HUDEP-2 (cell line): ENCODE results near the gene CYBC1.
"Not testable (repeated sequence)": the region's sequence is repeated elsewhere in the genome, so short reads cannot be mapped to it uniquely, and the experiment has no call there.

Experiments
- DNase-seq, 76 experiments: peaks; one replicate each; lab custom pipeline; 2025; ENCODE audit not compliant: unreplicated experiment in 76 of 76; lab: John Stamatoyannopoulos, UW

Gene CYBC1

DNA sequence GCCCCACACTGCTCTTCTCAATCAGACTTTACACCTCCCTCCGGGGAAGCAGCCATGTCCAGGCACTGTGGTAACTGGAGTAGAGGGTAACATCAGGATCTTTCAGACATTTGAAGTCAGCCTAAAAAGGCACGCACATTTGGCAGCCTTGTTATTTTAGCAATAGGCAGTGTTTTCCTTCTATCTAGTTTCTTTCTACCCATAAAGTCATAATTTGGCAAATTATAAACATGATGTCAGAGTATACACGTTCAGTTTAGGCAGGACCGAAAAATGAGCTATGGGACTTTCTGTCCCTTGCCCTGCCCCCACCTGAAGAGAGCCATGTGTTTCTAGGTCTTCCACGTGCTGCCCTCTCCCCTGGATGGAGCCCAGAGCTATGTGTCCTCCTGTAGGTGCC lies 29.1 kb upstream of the CYBC1 start:
- no peak for DNase-seq

DNA sequence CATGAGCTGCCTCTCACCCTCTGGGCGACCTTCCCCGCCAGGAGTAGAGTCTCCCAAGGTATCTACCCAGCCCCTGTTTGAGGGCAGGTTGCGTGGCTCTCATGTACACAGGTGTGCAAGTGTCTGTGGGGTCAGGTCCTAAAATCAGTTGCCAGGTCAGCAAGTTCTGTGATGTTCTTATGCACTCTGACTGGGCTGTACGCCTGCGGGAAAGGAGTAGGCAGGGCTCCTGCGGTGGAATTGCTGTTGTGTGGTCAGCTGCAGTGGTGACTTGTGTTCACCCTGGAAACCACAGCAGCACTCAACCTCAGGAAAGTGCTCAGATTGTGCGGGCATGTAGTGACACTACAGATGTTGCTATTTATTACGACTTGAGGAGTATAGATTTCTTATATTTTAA lies 27.4 kb upstream of the CYBC1 start:
- no peak for DNase-seq

DNA sequence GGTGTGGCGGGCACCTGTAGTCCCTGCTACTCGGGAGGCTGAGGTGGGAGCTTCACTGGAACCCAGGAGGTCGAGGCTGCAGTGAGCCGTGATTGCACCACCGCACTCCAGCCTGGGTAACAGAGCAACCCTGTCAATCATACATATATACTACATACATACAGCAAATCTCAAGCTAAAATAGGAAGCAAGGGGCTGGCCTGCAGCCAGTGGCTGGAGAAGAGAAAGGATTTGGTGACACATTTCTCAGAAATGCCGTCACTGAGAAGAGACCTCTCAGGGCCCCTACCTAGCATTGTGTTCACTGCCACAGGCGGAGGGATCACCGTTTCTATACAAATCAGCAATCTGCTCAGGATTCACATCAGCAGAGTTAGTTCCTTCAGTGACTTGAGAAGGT lies 24.9 kb upstream of the CYBC1 start:
- DNase-seq: no peak

DNA sequence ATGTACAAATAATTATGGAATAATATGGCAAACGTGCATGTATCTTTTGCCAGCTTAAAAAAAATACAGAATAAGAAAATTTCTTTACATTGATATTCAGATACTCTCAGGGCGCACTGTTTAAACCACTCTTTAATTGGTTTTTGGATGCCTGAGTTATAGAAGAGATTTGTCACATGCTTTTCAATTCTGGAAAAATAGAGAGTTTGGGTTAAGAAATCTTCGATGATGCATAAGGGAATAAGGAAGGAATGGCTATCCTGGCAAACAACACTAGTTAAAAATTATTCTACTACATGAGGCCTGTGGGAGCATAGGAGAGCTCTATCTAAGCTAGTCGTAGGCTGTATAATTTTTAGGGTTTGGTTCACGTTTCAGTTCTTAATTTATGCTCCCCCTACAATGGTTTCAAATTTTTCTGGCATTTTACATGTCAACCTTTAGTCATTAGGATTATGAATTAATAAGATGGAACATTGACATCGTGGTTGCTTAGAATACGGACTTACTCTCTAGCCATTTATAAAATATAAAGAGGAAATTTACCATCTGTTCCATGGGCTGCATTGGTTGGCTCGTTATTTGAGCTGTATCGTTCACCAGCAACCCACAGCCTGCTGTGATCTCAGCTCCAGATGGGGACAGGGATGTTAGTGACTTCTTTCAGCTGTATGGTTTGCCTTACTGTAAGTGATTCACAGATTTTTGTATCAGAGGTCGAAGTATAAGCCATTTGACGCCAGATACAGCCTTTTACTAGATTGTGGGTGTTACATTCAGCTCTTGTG lies 23.9 kb upstream of the CYBC1 start:
- no peak for DNase-seq

DNA sequence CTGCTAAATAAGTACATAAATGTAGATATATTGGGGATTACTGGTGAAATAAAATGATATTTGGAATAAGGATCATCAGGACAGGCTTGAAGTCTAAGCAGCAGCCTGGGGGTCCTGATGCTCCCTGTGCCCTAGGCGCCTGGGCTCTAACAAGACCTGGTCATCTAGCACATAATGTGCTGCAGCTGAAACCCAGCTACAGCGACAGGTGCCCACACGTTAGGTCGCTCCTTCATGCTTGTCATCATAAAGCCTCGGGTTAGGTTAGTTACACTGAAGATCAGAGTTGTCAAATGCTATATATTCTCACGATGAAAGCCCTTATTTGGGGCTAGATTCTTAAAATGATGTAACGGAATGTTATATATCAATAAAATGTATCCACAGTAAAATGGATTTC lies 19.5 kb upstream of the CYBC1 start:
- DNase-seq: no peak

DNA sequence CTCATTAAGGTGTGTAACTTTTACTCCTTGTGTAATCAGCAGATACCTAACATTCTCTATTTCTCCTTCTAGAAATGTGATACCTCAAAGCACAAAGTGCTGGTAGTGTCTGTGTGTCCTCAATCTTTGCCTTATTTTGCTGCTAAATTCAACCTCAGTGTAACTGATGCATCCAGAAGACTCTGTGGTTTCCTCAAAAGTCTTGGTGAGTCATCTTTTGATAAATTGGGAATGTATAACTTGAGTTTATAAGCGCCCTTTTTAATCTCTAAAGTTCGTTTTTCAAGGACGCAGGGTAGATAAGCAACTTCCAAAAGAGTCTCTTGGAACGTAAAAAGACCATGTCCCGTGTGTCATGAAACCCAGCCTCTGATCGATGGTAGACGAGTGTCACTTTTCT lies 18.1 kb upstream of the CYBC1 start:
- no peak for DNase-seq

DNA sequence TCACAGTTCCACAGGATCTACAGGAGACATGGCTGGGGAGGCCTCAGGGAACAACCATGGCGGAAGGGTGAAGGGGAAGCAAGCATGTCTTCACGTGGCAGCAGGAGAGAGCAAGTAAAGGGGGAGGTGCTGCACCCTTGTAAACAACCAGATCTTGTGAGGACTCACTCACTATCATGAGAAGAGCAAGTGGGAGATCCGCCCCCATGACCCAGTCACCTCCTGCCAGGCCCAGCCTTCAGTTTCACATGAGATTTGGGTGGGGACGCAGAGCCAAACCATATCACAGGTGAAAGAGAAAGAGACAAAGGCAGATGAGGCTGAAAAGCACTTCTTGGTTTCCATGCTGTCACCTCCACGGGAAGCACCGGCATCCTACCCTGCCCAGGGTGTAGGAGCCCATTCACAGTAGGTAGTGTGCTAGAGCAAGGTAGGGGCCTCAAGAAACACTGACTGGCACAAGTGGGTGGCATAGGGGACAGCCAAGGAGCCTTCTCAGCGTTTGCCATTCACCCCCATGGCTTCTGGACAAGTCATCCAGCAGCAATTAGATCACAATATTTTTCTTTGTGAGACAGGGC lies 14.6 kb upstream of the CYBC1 start:
- peak in 24 of 76 experiments; percentile 7 to 47 (median 20) for DNase-seq

DNA sequence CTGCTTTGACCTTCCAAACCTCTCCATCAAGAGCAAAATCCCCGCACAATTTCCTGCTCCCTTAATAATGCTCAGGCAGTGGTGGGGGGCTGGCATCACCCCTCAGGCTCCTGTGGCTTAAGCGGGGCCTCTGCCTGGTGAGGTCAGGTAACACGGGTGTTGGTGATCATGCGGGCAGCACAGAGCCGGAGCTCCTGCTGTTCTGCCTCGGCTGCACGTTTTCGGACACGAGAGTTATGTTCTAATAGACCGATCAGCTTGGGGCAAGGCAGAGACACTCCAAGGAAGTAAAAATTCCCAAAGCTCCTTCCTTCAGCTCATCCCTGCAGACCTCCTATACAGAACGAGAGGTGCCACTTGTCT lies 14.0 kb upstream of the CYBC1 start:
- DNase-seq: no peak

DNA sequence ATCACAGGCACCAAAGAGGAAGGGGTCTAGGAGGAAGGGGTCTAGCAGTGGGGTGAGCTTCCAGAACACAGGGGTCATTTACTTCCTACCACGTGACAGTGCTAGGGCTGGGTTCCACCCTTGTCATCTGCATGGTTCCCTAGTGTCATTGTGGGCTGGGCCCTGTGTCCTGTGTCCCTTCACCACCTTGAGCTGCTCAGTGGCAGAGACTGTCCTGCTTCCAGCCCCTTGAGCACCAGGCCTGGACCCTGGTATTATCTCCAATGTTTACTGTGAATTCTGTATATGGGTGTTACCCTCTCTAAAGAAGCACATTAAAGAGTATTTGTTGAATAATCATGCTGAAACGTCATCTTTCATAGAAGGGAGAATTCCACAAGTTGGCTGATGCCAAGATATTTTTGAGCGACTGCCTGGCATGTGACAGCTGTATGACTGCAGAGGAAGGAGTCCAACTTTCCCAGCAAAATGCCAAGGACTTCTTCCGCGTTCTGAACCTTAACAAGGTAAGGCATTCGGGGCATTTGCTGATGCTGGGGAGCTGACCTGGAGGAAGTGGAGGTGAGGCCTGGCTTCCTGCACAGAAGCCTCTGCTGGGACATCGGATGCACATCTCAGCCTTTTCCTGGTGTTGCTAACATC lies 13.5 kb upstream of the CYBC1 start:
- DNase-seq: no peak

DNA sequence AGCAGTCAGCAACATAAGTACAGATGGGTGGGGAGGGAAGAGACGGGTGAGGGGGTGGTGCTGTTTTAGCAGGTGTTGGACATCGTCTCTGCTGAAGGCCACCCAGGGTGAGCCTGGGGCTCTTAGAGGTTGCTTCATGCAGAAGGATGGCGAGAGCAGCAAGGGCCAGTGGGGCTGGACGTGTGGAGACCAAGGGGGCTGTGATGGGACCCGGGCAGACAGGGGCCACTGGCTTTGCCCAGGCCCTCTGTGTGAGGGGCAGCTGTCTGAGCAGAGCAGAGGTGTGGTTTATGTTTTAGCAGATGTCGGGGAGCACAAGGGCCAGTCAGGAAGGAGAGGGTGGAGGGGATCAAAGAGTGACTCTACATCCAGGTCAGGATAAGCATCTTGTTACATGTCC lies 12.8 kb upstream of the CYBC1 start:
- no peak for DNase-seq

DNA sequence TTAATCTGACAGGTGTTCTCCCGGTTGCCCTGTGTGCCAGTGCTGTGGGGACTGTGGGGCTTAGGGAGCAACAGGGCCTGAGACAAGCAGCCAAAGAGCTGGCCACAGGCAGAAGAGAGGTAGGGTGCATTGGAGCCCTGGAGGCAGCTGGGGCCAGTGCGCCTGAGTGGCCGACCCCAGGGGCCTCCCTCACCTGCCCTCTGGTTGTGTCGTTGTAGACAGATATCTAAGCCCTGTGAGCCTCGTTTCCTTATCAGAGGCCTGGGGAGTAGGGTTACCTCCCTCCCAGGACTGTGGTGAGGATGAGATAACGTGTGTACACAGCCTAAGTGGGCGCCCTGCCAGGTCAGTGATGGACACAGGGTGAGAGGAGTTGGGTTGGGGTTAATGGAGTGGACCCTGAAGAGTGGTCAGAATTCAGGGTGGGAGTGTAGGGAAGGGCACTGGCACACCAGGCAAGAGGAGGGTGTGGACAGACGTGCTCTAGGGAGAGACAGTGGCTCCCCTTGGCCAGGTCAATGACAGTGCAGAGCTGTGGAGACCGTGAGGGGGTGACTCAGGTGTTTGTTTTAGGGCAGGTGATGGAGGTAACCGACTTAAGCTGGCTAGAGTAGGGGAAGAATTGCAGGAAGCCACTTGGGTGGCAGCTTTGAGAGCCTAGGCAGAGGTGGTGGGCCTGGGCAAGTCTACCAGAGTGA lies 11.4 kb upstream of the CYBC1 start:
- DNase-seq: peak in 75 of 76 experiments; percentile 44 to 96 (median 87)

DNA sequence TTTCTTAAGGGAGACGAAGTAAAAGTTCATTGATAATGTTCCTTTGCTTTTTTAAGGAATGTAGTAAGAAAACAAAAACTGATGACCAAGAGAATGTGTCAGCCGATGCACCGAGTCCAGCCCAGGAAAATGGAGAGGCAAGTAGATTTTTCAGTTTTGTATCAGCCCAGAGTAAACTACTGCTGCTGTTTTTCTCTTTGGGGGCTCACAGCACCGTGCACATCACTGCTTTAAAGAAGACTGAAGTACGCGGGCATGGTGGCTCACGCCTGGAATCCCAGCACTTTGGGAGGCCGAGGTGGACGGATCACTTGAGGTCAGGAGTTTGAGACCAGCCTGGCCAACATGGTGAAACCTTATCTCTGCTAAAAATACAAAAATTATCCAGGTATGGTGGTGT lies 9.4 kb upstream of the CYBC1 start:
- not testable (repeated sequence) for DNase-seq

DNA sequence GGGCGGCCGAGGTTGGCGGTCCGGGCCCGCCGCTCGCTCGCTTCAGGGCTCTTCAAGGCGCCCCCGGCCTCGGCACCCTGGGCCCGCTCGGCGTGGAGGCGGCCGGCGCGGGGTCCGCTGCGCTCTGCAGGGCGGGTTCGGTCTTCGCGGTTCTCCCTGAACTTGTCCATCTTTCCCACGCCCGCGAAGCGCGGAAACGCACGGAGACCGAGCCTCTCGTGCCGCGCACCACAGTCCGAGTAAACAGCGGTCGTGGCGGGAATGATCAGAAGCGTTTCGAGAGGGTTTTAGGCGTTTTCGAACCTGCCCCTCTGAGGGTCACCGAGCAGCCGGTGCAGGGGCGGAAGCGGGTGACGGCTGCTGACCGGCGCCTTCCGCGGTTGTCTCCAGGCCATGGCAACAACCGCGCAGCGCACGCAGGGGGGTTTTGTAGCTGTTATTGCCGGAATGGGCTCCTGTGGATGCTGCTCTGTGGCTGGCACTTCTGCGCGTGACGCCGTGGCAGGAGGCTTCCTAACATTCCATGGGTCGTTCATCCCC lies 8.4 kb upstream of the CYBC1 start:
- peak in 2 of 76 experiments; percentile 22 to 32 for DNase-seq

DNA sequence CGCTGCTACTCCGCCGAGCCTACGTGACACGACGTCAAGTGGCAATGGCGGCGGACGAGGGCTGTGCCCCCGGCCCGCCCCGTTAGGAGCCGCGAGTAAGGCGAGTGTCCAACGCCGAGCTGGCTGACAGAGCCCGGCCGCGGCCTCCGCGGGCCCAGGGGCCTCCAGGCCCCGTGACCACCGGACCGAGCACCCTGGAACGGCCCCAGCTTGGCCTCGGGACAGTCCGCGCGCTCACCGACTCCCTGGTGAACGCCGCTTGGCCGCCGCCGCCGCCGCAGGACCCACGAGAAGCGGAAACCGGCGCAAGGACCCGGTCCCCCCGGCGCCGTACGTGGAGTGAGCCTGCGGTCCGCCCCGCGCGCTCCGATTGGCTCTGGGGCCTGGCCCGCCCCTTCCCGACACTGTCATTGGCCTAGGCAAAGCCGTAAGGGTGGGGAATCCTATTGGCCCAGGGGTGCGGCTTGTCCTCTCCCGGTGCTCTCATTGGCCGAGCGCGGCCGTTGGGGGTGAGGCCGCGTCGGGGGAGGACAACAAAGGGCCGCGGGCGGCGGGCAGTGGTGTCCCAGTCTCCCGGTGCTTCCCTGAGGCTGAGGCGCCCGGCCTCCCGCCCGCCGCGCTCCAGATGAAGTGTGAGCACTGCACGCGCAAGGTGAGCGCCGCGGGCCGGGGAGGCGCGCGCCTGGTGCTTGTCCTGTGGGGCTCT lies 7.8 kb upstream of the CYBC1 start, which contains the start of gene NARF:
NARF (plus strand) TSS at position 563 of the 706 bp plus-strand sequence; CDS start at position 626, 63 bp downstream.
- DNase-seq: peak in 75 of 76 experiments; percentile 73 to 98 (median 94)

DNA sequence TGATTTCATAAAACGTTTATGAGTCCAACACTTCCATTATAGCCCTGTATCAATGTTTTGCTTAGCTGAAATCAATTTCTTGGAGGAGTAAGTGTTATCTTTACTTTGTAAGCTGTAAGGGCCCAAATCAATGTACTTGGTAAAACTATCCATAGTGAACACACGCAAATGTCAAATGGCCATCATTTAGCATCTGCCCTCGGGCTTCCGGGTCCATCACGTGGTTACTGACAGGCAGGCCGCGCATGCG lies 7.3 kb upstream of the CYBC1 start:
- DNase-seq: peak in 3 of 76 experiments; percentile 67 to 88 (median 69)

DNA sequence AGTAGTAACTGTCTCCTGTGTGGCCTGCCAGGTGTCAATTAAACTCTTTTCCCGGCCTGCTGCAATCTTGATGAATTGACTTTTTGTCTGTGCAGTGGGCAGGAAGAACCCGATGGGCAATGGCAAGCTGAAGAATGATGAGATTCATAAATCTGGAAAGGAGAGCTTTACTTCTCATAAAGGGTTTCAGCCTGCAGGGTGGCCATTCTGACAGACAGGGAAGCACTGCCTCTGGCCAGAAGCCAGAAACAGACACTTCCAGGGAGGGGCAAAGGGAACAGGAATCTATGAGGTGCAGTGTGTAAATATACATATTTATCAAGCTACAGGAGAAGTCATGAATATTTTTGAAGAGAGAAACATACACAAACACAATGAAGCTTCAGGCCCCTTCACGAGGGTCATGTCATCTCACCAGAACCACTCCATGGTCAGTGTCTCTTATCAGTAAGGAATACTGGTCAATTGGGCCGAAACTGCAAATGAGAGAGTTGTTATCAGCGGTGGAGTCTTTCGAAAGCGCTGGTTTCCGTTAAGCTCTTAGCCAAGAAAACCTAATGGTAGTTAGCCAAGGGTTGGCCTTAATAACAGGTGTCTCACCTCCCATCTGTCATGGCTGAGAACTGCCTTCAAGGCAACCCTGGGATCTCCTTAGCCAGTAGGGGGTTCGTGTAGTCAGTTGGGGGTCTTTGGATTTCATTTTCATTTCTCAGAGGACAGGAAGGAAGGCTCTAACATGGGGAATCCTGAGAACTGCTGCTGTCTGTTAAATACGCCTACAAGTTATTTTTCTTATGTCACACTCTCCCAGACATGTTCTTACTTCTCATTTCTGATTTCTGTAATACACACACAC lies 6.7 kb upstream of the CYBC1 start:
- peak in 15 of 76 experiments; percentile 5 to 49 (median 20) for DNase-seq

DNA sequence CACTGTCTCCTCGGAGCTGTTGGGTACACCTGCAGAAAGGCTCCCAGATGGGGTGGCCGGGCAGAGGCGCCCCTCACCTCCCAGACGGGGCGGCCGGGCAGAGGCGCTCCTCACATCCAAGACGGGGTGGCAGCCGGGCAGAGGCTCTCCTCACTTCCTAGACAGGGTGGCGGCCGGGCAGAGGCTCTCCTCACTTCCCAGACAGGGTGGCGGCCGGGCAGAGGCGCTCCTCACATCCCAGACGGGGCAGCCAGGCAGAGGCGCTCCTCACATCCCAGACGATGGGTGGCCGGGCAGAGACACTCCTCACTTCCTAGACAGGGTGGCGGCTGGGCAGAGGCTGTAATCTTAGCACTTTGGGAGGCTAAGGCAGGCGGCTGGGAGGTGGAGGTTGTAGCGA lies 3.2 kb upstream of the CYBC1 start:
- DNase-seq: not testable (repeated sequence)

DNA sequence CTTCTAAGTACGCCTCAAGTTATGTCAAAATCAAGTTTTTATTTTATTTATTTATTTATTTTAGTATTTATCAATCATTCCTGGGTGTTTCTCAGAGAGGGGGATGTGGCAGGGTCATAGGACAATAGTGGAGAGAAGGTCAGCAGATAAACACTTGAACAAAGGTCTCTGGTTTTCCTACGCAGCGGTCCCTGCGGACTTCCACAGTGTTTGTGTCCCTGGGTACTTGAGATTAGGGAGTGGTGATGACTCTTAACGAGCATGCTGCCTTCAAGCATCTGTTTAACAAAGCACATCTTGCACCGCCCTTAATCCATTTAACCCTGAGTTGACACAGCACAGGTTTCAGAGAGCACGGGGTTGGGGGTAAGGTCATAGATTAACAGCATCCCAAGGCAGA lies 2.6 kb upstream of the CYBC1 start:
- DNase-seq: not testable (repeated sequence)

DNA sequence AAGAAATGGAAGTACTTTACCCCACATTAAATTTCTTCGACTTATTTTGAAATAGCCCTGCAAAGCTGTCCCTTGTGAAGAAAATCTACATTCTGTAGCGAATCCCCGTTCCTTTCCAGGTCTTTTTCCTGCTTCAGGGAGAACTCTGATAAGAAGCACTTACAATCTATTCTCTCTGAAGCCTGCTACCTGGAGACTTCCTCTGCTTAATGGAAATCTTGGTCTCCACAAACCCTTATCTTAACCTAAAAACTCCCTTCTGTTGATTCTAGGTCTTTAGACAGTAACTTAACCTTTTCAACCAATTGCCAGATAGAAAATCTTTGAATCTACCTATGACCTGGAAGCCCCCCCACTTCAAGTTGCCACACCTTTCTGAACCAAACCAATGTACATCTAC lies 1.6 kb upstream of the CYBC1 start:
- no peak for DNase-seq

DNA sequence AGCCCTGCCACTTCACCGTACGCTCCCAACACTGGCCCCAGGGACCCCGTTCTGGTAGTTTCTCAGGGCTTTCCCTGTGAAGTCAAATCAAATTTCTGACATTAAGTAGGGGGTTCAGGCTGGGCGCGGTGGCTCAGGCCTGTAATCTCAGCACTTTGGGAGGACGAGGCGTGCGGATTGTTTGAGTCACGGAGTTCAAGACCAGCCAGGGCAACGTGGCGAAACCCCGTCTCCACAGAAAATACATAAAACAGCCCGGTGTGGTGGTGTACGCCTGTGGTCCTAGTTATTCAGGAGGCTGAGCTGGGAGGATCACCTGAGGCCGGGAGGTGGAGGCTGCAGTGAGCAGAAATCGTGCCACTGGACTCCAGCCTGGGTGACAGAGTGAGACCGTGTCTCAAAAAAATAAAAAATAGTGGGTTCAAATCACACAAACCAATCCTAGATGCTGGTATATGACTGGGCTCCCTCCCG lies 632 bp downstream of the CYBC1 start:
- no peak for DNase-seq
